Smooth muscle cell (in vitro differentiated cells): ENCODE results near the gene ARHGAP22. TPM values are rescaled to one million over a fixed set of nuclear protein-coding genes. Genes with fewer than 3 reads are reported as not detected.

Experiments
- DNase-seq: peaks from one replicate; lab custom pipeline; 2025; ENCODE audit not compliant: unreplicated experiment; lab: John Stamatoyannopoulos, UW
- H2AFZ ChIP-seq: fragments of 200-600 bp; sonication (generic); 2 replicates; pipeline ENCODE4 v1.6.0; 2016; ENCODE audit warnings: antibody characterized with exemption, low read depth, mild to moderate bottlenecking
- H3F3A ChIP-seq: fragments of 200-600 bp; sonication (generic); 2 replicates; pipeline ENCODE4 v1.6.0; 2017; ENCODE audit warnings: antibody characterized with exemption, low read depth
- H3K27ac ChIP-seq: fragments of 200-600 bp; sonication (generic); 2 replicates; pipeline ENCODE4 v1.5.1; 2016; ENCODE audit warnings: low read depth, mild to moderate bottlenecking
- H3K27me3 ChIP-seq: fragments of 200-600 bp; sonication (generic); 2 replicates; pipeline ENCODE4 v1.6.1; 2016; ENCODE audit warnings: low read depth, mild to moderate bottlenecking
- H3K36me3 ChIP-seq: fragments of 200-600 bp; sonication (generic); 2 replicates; pipeline ENCODE4 v1.5.1; 2016; ENCODE audit warnings: low read depth
- H3K4me1 ChIP-seq: fragments of 200-600 bp; sonication (generic); 2 replicates; pipeline ENCODE4 v1.5.1; 2016; ENCODE audit warnings: low read depth
- H3K4me2 ChIP-seq: fragments of 200-600 bp; sonication (generic); 2 replicates; pipeline ENCODE4 v1.6.0; 2016; ENCODE audit warnings: mild to moderate bottlenecking
- H3K4me3 ChIP-seq: fragments of 200-600 bp; sonication (generic); 2 replicates; pipeline ENCODE4 v1.5.1; 2016; ENCODE audit warnings: mild to moderate bottlenecking
- H3K79me2 ChIP-seq: fragments of 200-600 bp; sonication (generic); 2 replicates; pipeline ENCODE4 v1.6.0; 2016; ENCODE audit warnings: low read depth, mild to moderate bottlenecking
- H3K9ac ChIP-seq: fragments of 200-600 bp; sonication (generic); 2 replicates; pipeline ENCODE4 v1.6.0; 2016; ENCODE audit warnings: low read depth
- H3K9me3 ChIP-seq: fragments of 200-600 bp; sonication (generic); replicated peaks from 2 replicates; pipeline ENCODE4 v1.5.1; 2016; ENCODE audit warnings: low read depth
- H4K20me1 ChIP-seq: fragments of 200-600 bp; sonication (generic); 2 replicates; pipeline ENCODE4 v1.6.0; 2016; ENCODE audit warnings: low read depth
- WGBS: methylation state at CpG from one replicate; pipeline ENCODE4 v1.1.7; 2016; ENCODE audit warnings: low lambda C conversion rate; 5-methylcytosine and 5-hydroxymethylcytosine counted together
- polyA plus RNA-seq: library from polyadenylated mRNA; unstranded; fragments of >200 nt; fragmentation: Nextera tagmentation; extraction: Ambion mirVana; gene quantifications from 2 replicates; pipeline ENCODE4 v1.2.1, GENCODE V29; 2016
- total RNA-seq: library from RNA; depleted of rRNA; stranded (reverse); fragments of >200 nt; gene quantifications from 2 replicates; pipeline ENCODE4 v1.2.3, GENCODE V29; 2014
- TF ChIP-seq, protein P1 (sequence below): fragments of 200-600 bp; sonication (generic); IDR thresholded peaks from 2 replicates; pipeline ENCODE4 v1.5.1; 2017; ENCODE audit warnings: borderline replicate concordance, mild to moderate bottlenecking, antibody characterized with exemption; ENCODE audit not compliant: insufficient read depth, poor library complexity, severe bottlenecking

ARHGAP22 gene
- total and polyA plus RNA-seq, 2 experiments from 2014 or later, result 1.8 to 8.8 TPM

DNA sequence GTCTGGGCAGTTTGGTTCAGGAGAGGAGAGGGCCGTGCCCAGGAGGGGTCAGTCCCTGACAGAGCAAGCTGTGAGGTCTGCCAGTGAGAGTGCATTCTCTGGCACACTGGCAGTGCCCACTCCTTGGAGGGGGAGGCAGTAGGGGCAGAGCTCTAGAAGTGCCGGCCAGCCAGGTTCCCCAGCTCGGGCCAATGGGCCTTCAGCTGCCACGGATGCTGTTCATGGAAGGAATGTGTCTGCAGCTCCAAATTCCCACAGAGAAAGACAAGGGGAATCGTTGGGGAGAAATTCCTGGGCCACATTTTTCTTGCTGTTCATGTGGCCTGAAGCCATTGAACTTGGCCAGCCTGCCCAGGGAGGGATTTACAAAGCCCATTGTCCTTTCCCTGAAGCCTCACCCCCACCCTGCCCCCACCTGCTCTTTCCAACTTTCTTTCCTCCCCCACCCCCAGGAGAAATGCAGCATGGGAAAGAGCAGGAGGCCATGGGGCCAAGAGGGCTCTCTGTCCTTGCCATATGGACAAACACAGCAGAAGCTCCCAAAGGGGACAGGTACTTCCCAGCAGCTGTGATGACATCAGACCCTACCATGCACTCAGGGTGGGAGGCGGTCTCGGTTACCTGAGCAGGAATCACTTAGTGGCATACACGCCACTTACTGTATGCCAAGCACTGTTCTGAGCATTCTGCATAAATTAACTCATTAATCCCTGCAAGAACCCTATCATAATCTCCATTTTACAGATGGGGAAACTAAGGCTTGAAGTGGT lies 70.7 kb downstream of the ARHGAP22 start:
- H3K9me3 ChIP-seq, result no peaks in the 10 kb centered on the region
- no peaks in the 10 kb centered on the region for H4K20me1 ChIP-seq
- no peaks in the 10 kb centered on the region for H3K27me3 ChIP-seq
- DNase-seq, result no peak
- no peak overlapping the region for H3K9ac ChIP-seq
- no peaks in the 10 kb centered on the region for H3K36me3 ChIP-seq
- H3K27ac ChIP-seq, result no peak overlapping the region
- no peaks in the 10 kb centered on the region for H3K4me1 ChIP-seq
- no peak overlapping the region for H3K4me2 ChIP-seq
- no peak overlapping the region for H3K4me3 ChIP-seq
- H3K79me2 ChIP-seq, result no peaks in the 10 kb centered on the region
- 56% methylated on average over 8 of the region's 8 CpGs for WGBS
- no peak overlapping the region for H2AFZ ChIP-seq
- H3F3A ChIP-seq, result no peaks in the 10 kb centered on the region
- TF ChIP-seq, protein P1, sequence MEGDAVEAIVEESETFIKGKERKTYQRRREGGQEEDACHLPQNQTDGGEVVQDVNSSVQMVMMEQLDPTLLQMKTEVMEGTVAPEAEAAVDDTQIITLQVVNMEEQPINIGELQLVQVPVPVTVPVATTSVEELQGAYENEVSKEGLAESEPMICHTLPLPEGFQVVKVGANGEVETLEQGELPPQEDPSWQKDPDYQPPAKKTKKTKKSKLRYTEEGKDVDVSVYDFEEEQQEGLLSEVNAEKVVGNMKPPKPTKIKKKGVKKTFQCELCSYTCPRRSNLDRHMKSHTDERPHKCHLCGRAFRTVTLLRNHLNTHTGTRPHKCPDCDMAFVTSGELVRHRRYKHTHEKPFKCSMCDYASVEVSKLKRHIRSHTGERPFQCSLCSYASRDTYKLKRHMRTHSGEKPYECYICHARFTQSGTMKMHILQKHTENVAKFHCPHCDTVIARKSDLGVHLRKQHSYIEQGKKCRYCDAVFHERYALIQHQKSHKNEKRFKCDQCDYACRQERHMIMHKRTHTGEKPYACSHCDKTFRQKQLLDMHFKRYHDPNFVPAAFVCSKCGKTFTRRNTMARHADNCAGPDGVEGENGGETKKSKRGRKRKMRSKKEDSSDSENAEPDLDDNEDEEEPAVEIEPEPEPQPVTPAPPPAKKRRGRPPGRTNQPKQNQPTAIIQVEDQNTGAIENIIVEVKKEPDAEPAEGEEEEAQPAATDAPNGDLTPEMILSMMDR, result no peak

DNA sequence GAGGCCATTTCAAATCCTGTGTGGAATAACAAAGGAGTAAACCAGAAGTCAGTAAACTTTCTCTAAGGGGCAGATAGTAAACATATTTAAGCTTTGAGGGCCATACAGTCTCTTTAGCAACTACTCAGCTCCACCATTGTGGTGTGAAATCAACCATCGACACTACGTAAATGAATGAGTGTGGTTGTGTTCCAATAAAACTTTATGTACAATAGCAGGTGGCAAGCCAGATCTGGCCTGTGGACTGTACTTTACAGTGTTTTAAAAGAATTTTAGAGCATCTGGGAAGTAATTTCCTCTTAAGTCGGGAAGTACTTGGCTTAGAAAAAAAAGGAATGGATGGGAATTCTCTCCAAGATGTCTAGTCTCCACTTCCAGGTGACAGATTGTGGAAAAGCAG lies 71.3 kb downstream of the ARHGAP22 start:
- Histone ChIP-seq H4K20me1 (no peaks in the 10 kb centered on the region), H3K4me2 (no peak overlapping the region), H3K4me3 (no peak overlapping the region), H3K4me1 (no peaks in the 10 kb centered on the region), H3K36me3 (no peaks in the 10 kb centered on the region), H3K79me2 (no peaks in the 10 kb centered on the region), H3K27me3 (no peaks in the 10 kb centered on the region), H2AFZ (no peak overlapping the region), H3F3A (no peaks in the 10 kb centered on the region), H3K9ac (no peak overlapping the region), H3K9me3 (no peaks in the 10 kb centered on the region), H3K27ac (no peak overlapping the region)
- no peak for DNase-seq
- 88% methylated on average over 3 of the region's 3 CpGs for WGBS
- TF ChIP-seq, protein P1, result no peak

DNA sequence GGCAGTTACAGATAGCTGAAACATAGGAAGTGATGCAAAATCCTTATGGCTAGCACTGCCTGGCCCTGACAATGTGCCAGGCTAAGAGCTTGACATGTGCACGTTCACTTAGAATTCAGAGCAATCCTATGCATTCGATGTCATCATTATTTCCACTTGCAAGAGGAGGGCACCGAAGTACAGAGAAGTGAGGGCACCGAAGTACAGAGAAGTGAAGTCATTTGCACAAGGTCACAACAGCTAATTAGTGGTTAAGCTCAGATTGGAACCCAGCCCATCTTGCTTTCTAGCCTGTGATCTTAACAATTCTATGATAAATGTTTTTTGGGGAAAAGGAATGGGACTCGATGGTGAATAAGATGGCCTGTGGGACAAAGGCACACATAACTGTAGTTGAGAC lies 73.4 kb downstream of the ARHGAP22 start:
- H3K9me3 ChIP-seq, result no peaks in the 10 kb centered on the region
- H3F3A ChIP-seq, result no peaks in the 10 kb centered on the region
- no peak overlapping the region for H2AFZ ChIP-seq
- no peak overlapping the region for H3K27ac ChIP-seq
- 73% methylated on average over 5 of the region's 5 CpGs for WGBS
- no peak overlapping the region for H3K9ac ChIP-seq
- no peak overlapping the region for H3K4me2 ChIP-seq
- TF ChIP-seq, protein P1, result no peak
- H3K79me2 ChIP-seq, result no peaks in the 10 kb centered on the region
- no peak overlapping the region for H3K4me3 ChIP-seq
- DNase-seq, result no peak
- no peaks in the 10 kb centered on the region for H4K20me1 ChIP-seq
- H3K27me3 ChIP-seq, result no peaks in the 10 kb centered on the region
- no peaks in the 10 kb centered on the region for H3K36me3 ChIP-seq
- H3K4me1 ChIP-seq, result peaks cover 8% of the 10 kb centered on the region

DNA sequence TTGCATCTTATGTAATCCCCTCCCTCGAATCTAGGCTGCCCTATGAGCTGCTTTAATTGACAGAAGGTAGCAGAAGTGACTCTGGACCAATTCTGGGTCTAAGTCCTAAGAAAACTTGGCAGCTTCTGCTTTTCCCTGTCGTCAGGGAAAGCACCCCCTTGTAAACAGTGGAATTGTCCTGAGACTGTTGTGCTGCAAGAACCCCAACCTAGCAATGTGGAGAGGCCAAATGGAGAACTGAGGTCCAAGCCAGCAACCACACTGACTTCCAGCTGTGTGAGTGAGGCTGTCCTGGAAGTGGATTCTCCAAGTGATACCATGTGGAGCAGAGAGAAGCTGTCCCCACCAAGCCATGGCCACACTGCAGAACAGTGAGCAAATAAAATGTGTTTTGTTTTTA lies 75.5 kb downstream of the ARHGAP22 start:
- no peak overlapping the region for H3K4me2 ChIP-seq
- no peak overlapping the region for H3K9ac ChIP-seq
- H3K4me1 ChIP-seq, result peaks cover 18% of the 10 kb centered on the region
- peaks cover 2% of the 10 kb centered on the region for H3F3A ChIP-seq
- no peak overlapping the region for H3K4me3 ChIP-seq
- 71% methylated on average over 2 of the region's 2 CpGs for WGBS
- TF ChIP-seq, protein P1, result no peak
- H3K79me2 ChIP-seq, result no peaks in the 10 kb centered on the region
- H3K27me3 ChIP-seq, result peaks cover 10% of the 10 kb centered on the region
- no peaks in the 10 kb centered on the region for H3K36me3 ChIP-seq
- no peak overlapping the region for H3K27ac ChIP-seq
- no peak for DNase-seq
- H3K9me3 ChIP-seq, result no peaks in the 10 kb centered on the region
- peaks cover 2% of the 10 kb centered on the region for H4K20me1 ChIP-seq
- no peak overlapping the region for H2AFZ ChIP-seq
